HG03064 (cell line): ENCODE data around the gene JUP.
"Not testable (repeated sequence)": the region's sequence is repeated elsewhere in the genome, so short reads cannot be mapped to it uniquely, and the experiment has no call there.

Experiments
- ATAC-seq: cut with Tn5 transposase; IDR thresholded peaks from one replicate; pipeline ENCODE4 v1.9.1; 2021; ENCODE audit warnings: low read depth; ENCODE audit not compliant: unreplicated experiment

JUP gene

DNA sequence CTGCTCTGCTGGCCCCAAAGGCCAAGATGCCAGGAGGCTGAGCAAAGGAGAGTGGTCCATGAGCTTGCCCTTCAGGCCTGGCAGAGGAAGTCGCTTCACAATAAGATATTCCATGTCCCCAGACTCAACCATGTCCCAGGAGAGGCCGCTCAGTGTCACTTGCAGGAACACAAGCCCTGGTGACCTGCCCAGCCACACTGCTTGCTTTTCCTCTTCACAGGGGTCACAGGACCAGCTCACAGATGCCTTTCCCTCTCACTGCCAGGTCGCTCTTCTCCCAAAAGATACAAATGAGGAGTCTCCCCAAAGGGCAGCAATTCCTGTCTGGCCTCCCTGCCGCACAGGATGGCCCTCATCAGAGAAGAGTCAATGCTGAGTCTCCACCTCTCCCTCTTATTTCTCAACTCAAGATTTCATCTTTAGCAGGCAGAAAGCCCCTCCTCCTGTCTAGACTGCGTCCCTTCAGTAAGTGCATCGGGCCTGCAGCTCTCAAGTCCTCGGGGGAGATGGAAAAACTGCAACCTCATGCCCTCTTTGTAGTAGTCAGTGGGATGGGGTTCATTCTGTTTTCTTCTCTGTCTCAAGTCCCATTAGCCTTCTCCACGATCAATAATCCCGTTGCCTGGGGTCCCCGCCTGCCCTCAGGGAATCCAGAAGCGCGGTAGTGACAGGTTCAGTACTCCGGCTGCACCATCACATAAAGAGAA lies 5.0 kb downstream of the JUP start:
- no peak for ATAC-seq

DNA sequence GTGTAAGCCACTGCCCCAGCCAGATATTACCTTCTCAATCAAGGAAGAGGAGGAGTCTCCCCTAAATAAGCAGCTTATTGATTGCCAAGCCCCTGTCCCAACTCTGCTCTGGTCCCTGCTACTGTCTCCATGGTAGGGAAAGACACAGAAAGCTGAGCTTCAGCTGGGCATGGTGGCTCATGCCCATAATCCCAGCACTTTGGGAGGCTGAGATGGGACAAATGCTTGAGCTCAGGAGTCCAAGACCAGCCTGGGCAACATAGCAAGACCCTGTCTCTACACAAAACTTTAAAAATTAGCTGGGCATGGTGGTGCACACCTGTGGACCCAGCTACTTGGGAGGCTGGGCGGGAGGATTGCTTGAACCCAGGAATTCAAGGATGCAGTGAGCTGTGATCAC lies 6.6 kb downstream of the JUP start:
- ATAC-seq = no peak

DNA sequence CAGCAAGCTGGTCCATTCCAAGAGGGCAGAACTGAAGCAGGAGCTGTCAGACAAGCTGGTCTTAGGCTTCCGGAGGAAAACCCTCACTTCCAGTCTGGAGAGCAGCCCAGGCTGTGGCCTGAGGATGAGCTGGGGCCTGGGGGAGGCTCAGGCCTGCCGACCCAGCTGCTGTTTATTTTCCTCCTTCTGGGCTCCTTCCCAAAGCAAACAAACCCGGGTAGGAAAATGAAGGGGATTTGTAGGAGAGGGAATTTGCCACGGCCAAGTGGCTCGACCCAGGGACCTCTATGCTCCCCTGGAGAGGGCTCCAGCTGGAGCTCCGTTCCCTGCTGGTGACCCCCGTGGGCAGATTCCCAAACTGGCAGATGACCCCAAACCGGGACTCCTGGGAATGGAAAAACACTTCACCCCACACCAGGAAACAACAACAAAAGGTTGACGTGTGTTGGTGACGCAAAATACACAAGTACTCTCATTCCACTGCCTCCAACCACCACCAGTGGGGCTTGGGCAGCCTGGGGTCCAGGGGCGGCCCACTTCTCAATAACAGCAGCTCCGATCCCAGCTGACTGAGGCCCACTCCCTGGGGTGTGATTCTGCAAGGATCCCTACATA lies 8.8 kb downstream of the JUP start:
- no peak for ATAC-seq

DNA sequence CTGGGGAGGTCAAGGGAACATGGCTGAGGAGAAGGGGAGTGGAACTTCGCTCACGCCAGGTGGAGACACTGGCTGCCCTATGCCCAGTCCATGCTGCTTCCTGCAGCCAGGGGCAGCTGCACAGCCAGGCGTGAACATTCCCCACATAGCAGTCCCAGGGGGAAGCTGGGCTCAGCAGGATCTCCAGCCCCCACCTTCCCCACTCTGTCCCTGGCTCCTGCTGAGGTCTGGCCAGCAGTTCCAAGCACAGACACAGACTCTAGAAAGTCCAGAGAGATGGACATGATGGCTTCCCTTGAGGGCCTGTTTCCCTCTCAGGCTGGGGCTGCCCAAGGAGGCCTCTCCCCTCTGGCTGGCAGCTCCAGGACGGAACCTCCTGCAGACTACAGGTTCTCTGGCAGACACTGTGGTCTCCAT lies 9.3 kb downstream of the JUP start:
- no peak for ATAC-seq

DNA sequence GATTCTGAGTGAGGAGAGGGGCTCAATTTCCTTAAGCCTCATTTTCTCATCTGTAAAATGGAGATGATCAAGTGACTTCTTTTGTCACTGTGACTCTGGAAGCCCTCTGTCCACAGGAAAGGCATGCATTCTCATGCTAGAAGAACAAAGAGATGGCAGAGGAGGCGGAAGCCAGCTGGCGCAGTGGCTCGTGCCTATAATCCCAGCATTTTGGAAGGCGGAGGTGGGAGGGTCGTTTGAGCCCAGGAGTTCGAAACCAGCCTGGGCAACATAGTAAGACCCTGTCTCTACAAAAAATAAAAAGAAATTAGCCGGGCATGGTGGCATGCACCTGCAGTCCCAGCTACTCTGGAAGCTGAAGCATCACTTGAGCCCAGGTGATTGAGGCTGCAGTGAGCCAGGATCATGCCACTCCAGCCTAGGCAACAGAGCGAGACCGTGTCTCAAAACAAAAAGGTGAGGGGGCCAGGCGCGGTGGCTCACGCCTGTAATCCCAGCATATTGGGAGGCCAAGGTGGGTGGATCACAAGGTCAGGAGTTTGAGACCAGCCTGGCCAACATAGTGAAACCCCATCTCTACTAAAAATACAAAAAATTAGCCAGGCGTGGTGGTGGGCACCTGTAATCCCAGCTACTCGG lies 10.1 kb downstream of the JUP start:
- ATAC-seq = not testable (repeated sequence)

DNA sequence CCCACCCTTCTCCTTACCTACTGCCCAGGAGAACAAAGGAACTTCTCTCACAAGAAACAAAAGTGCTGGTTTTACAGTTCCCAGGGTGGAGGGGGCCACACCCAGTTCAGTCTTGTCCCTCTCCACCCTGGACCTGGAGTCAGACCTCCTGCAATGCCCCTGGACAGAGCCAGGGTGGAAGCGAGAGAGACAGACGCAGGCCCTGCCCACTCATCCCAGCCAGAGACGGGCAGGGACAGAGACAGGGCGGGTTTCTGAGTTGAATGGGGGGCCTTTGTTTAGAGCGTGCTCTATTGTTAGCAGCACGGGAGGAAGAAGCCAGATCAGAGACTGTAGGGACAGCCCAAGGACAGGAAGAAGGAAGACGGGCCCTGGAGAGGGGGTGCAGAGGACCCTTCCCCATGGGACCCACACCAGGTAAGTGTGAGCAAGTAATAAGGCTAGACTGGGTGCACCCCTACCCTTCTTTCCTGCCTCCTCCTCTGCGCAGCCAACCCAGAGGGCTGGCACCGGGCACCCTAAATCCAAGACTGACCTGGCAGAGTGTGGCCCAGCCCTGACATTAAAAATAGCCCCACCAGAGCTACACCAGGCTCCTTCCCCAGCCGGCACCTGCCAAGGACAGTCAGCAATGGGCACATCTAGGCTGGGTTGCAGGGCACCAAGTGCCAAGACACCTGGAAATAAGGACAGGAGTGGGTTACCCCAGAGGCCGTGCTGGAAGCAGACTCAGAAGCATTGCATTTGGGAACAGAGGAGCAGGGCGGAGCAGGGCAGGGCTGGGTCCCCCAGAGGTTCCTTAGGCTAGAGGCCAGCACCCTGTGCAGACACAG lies 10.9 kb downstream of the JUP start:
- ATAC-seq = no peak

DNA sequence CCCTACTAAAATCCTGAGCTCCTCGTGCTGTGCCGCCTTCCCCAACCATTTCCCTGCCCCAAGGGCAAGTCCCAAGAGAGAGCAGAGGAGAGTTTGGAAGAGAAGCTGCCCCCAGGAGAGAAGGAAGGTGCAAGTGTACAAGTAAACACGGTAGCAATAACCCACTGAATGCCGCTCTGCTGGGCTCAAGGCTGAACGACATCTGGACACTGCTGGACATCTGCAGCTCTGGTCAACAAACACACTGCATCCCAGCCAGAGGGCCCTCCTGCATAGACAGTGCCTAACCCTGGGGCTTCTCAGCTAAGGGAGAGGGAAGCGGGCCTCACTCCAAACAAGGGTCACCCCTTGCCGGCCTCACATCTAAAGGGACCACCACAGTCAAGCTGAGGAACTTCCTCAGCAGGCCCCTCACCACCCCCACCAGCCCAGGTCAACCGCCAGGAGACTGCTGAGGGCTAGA lies 12.7 kb downstream of the JUP start:
- no peak for ATAC-seq

DNA sequence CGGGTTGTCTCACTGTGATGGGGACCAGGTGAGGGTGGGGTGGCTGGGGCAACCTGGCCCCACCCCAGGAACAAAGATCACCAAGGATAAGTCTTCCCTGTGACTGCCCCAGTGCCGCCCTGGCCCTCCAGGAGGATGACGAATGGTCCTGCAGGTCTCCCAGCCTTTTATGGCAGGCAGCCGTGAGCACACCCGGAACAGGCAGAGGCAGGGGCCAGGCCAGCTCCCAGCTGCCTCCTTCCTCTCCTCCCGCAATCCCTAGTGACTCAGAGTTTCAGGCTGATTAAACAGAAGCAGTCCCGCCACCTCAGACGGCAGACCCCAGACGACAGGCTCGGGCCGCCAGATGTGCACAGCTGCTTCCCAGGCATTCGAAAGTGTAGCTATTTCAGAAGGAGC lies 13.3 kb downstream of the JUP start:
- ATAC-seq = no peak

DNA sequence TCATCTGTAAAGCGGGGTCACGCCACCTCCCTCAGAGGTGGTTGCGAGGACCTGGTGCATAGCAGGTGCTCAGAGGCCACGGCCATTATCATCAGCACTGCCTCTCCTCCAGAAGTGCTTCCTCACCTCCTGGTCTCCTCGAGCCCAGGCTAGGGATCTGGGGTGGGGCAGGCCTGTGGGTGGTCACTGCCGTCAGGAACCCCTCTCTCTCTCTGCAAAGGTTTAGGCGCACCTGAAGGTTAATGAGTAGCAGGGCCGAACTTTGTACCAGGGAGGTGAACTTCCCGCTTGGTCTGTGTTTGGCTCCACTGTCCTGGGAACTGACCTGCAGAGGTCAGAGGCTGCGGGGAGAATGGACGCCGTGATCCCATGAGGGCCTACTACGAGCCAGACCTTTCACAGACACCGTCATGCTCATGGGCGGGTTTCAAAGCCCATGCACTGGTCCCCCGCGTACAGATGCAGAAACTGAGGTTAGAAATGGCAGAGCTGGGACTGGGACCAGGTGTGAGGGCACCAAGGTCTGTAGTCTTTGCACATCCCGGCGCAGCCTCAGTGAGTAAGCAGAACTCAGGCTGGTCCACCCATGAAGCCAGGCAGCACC lies 13.8 kb downstream of the JUP start:
- ATAC-seq = no peak

DNA sequence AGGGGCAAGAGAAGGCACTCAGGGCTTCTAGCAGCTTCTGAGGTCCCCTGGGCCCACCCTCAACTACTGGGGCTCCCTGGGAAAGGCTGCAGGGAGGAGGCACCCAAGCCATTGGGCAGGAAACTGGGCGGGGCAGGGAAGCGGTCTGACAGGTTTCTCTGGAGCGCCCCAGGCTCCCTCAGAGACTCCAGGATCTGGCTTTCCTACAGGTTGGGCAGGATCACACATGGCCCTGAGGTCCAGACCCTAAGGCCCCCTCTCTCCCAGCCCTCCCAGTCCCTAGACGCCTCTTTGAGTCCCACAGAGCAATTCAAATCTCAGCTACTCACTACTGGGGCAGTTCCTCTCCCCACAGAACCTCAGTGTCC lies 14.3 kb downstream of the JUP start:
- no peak for ATAC-seq

DNA sequence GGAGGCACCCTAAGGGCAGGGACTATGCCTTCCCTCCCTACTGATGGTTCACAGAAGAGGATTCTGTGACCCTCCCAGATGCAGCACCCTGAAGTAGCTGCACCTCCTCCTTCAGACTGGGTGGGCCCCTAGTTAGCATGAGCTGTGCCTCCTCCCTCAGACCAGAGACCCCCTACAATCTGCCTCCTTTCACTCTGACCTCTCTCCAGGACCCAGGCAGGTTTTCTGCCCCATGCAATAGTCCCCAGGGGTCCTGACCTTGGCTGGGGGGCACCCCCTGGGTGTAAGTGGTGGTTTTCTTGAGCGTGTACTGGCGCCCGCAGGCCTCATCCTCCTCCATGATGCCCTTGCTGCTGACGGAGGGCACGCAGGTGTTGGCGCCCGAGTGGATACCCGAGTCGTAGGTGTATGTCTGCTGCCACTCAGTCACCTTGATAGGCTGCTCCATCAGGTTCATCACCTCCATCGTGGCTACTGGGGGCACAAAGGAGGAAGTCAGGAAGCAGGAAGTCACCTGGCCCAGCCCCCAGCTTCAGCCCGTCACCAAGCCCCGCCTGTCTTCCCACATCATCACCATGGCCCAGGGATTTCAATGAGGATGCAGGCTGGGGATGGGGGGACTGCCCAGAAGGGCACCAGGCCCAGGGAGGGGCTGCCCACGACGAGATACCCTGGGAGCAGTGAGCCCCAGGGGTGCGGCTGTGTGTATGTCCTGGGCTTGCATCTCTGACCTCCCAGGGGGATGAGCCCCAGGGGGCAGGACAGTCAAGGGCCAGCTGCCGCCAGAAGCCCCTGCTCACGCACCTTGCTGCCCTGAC lies 14.9 kb downstream of the JUP start:
- no peak for ATAC-seq

DNA sequence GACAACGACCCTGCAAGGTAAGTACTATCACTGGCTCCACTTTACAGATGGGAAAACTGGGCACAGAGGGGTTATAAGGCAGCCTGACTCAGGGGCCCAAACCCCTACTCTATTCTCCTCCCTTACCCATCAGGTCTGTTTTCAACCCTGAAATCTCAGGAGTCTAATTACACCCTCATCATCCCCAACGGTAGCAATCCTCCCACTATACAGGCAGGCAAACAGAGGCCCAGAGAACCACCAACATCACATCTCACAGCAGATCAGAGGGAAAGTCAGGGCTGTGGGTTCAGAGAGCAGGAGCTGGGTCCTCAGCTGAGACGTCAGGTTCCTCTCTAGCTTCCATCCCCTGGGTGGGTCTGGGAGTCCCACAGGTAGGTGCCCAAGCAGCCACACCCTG lies 16.5 kb downstream of the JUP start:
- no peak for ATAC-seq

DNA sequence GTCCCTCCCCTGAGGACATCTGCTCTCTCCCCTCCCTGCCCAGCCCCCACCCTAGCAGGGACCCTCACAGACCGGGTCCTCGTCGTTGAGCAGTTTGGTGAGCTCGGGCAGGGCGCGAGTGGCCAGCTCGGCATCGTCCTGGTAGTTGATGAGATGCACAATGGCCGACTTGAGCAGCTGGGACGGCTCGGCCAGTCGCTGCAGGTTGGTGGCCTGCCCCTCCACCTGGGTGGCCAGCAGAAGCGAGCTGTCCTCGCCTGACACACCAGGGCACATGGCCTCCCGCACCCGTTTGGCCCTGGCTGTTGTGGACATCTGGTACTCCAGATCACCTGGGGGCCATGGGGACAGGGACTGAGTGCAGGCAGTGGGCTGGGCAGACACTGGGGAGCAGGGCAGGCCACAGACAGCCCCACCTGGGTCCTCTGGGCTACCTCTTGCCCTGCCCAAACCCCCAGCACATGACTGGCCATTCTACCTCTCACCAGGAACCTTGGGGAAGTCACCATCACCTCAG lies 17.1 kb downstream of the JUP start:
- no peak for ATAC-seq

DNA sequence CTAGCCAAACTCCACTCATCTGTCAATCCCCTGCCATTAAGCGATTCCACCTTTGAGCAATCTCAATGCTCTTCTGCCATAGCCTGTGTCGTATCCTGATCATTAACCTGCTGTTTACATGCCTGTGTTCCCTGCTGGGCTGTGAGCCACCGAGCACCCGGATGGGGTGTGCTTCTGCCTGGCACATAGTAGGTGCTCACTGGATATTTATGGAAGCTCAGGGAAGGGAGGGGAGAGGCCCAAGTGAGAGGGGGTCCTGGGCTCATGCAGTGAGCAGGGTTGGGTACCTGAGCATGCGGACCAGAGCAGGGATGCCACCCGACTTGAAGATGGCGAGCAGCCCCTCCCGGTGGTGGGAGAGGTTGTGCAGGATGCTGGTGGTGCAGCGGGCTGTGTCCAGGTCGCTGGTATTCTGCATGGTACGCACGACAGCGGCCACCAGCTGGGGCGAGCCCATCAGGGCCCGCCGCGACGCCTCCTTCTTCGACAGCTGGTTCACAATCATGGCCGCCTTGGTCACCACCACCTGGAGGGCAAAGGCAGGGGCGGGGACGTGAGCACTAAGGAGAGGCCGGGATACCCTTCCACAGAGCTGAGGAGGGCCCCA lies 17.7 kb downstream of the JUP start:
- ATAC-seq = no peak

DNA sequence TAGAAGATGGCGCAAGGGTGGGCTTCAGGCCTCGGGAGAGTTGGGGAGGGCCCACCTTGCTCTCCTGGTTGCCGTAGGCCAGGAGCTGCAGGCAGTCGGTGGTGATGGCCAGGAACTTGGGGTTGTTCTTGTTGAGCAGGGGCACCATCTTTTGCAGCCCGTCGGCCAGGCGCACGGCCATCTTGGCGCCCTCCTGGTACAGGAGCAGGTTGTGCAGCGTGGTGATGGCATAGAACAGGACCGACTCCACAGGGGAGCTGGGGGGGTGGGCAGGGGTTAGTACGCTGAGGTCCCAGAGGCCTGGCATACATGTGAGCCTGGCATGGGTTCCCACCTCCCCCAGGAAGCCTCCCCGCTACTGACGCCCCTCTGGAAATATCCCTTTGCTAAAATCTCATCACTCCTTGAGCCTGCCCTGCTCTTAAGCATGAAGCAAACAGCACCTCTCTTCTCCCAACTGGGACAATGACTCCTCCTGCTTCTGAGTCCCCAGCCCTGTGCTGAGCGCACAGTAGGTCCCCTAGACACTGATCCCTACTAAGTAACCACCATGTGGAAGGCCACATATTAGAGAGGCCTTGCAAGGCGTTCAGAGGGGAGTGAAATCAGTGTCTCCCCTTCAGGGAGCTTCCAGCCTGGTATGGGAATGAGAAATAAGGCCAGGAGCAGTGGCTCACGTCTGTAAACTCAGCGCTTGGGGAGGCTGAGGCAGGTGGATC lies 19.0 kb downstream of the JUP start:
- no peak for ATAC-seq

DNA sequence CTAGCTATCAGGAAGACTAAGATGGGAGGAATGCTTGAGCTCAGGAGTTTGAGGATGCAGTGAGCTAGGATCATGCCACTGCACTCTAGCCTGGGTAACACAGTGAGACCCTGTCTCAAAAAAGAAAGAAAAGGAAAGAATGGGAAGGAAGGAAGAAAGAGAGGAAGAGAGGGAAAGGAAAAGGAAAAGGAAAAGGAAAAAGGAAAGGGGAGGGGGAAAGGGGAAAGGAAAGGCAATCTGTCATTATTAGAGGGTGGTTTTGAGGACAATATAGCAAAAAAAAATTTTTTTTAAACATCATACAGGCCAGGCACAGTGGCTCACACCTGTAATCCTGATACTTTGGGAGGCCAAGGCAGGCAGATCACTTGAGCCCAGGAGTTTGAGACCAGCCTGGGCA lies 20.4 kb downstream of the JUP start:
- ATAC-seq = no peak

DNA sequence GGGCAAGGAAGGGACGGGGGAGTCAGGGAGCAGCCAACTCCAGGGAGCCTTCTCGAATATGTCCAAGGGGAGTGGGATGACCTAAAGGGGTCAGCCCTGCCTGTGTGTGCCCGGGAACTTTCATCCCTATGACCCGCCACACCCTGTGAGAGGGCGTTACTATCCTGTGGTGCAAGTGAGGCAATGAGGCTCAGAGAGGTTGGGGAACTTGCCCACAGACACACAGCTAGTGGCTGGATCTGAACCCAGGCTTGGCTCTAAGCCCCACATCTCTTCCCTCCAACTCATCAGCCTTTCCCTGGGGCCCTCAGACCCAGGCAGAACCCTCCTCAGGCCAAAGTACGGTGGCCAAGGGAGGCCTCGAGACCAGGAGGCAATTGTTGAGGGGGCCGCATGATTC lies 23.2 kb downstream of the JUP start:
- no peak for ATAC-seq

DNA sequence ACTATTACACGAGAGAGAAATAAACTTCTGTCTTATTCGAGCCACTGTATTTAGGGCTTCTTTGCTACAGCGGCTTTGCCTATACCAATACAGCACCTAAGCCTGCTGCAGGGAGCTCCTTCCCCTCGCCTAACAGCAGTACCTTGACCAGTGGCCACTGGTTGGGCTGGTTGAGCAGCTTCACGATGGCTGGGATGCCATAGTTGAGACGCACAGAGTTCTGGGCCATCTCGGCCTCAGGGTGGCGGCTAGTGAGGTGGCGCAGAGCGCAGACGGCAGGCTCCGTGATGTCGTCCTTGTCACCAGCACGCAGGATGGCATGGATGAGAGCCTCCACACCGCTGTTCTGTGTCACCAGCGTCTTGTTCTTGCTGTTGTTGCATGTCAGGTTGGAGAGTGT lies 23.7 kb downstream of the JUP start:
- ATAC-seq = no peak

DNA sequence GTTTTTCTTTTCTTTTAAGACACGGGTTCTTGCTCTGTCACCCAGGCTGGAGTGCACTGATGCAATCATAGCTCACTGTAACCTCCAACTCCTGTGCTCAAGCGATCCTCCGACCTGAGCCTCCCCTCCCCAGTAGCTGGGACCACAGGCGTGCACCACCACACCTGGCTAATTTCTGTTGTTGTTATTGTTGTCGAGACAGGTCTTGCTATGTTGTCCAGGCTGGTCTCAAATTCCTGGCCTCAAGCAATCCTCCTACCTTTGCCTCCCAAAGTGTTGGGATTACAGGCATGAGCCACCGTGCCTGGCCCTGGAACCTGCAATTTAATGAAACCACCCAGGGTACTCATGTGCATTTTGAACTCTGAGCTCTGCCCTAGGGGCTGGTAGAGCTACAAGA lies 24.1 kb downstream of the JUP start:
- ATAC-seq = no peak
